GM23338 (cell line): Measurements from ENCODE around the gene PGS1. TPM values are rescaled to one million over a fixed set of nuclear protein-coding genes. Genes with fewer than 3 reads are reported as not detected.

Experiments
- ATAC-seq: fragments of 200-7000 bp; cut with Tn5 transposase; 3 replicates; pipeline ENCODE4 v1.9.1; 2020
- DNase-seq: peaks from one replicate; pipeline ENCODE4 v3.0.0-alpha.2; 2015; ENCODE audit warnings: low spot score
- H2AFZ ChIP-seq: fragments of 200-600 bp; sonication (generic); 2 replicates; pipeline ENCODE4 v1.8.0; 2016; ENCODE audit warnings: antibody characterized with exemption, mild to moderate bottlenecking, moderate library complexity
- H3F3A ChIP-seq: fragments of 200-600 bp; sonication (generic); replicated peaks from 2 replicates; pipeline ENCODE4 v1.8.0; 2017; ENCODE audit warnings: antibody characterized with exemption, mixed run types, low read depth
- H3K27ac ChIP-seq: fragments of 200-600 bp; sonication (generic); 2 replicates; pipeline ENCODE4 v1.6.1; 2016; ENCODE audit warnings: low read depth
- H3K27me3 ChIP-seq: fragments of 200-600 bp; sonication (generic); 2 replicates; pipeline ENCODE4 v1.8.0; 2016; ENCODE audit warnings: mild to moderate bottlenecking, mixed run types, moderate library complexity; ENCODE audit not compliant: insufficient read depth
- H3K36me3 ChIP-seq: fragments of 200-600 bp; sonication (generic); 2 replicates; pipeline ENCODE4 v1.8.0; 2016; ENCODE audit warnings: mild to moderate bottlenecking; ENCODE audit not compliant: insufficient read depth
- H3K4me1 ChIP-seq: fragments of 200-600 bp; sonication (generic); 2 replicates; pipeline ENCODE4 v1.8.0; 2016; ENCODE audit warnings: mild to moderate bottlenecking, moderate library complexity; ENCODE audit not compliant: insufficient read depth
- H3K4me2 ChIP-seq: fragments of 200-600 bp; sonication (generic); 2 replicates; pipeline ENCODE4 v1.7.1; 2017; ENCODE audit warnings: mixed run types
- H3K4me3 ChIP-seq: fragments of 200-600 bp; sonication (generic); 2 replicates; pipeline ENCODE4 v1.6.1; 2016; ENCODE audit warnings: mixed run types
- H3K79me2 ChIP-seq: fragments of 200-600 bp; sonication (generic); replicated peaks from 2 replicates; pipeline ENCODE4 v1.8.0; 2017; ENCODE audit warnings: mild to moderate bottlenecking; ENCODE audit not compliant: insufficient read depth
- H3K9me2 ChIP-seq: fragments of 200-600 bp; sonication (generic); 2 replicates; pipeline ENCODE4 v1.8.0; 2017; ENCODE audit not compliant: insufficient read depth
- H4K20me1 ChIP-seq: fragments of 200-600 bp; sonication (generic); replicated peaks from 2 replicates; pipeline ENCODE4 v1.8.0; 2017; ENCODE audit warnings: mild to moderate bottlenecking; ENCODE audit not compliant: insufficient read depth
- H3K27ac Mint-ChIP-seq: 2 replicates; pipeline ENCODE4 v1.8.0; 2020; ENCODE audit warnings: inconsistent platforms, mild to moderate bottlenecking, moderate library complexity, mixed read lengths
- H3K27me3 Mint-ChIP-seq: 3 replicates; pipeline ENCODE4 v1.8.0; 2022; ENCODE audit warnings: low read depth, mild to moderate bottlenecking, moderate library complexity, mixed read lengths, inconsistent platforms; ENCODE audit not compliant: insufficient read depth, poor library complexity
- H3K36me3 Mint-ChIP-seq: 3 replicates; pipeline ENCODE4 v1.8.0; 2021; ENCODE audit warnings: low read depth, mild to moderate bottlenecking, inconsistent platforms, moderate library complexity, mixed read lengths
- H3K4me1 Mint-ChIP-seq: 3 replicates; pipeline ENCODE4 v1.8.0; 2020; ENCODE audit warnings: mild to moderate bottlenecking, inconsistent platforms, mixed read lengths
- H3K4me3 Mint-ChIP-seq: 3 replicates; pipeline ENCODE4 v1.8.0; 2021; ENCODE audit warnings: moderate library complexity, mild to moderate bottlenecking, inconsistent platforms, mixed read lengths
- H3K9me3 Mint-ChIP-seq: 3 replicates; pipeline ENCODE4 v1.8.0; 2020; ENCODE audit warnings: moderate library complexity, mild to moderate bottlenecking, inconsistent platforms, mixed read lengths
- POLR2AphosphoS5 ChIP-seq: IDR thresholded peaks from 2 replicates; pipeline ENCODE4 v1.6.1; 2016; ENCODE audit warnings: antibody characterized with exemption, low read depth
- REST ChIP-seq: IDR thresholded peaks from one replicate; pipeline ENCODE4 v1.6.1; 2018; ENCODE audit warnings: antibody characterized with exemption; ENCODE audit not compliant: unreplicated experiment
- STAT1 ChIP-seq: IDR thresholded peaks from one replicate; pipeline ENCODE4 v1.6.1; 2016; ENCODE audit warnings: antibody characterized with exemption; ENCODE audit not compliant: unreplicated experiment
- polyA plus RNA-seq: library from polyadenylated mRNA; unstranded; fragments of >200 nt; fragmentation: Nextera tagmentation; extraction: Ambion mirVana; gene quantifications from 2 replicates; pipeline ENCODE4 v1.2.1, GENCODE V29; 2016
- total RNA-seq: library from RNA; depleted of rRNA; stranded (reverse); fragments of >200 nt; shearing (Covaris generic); gene quantifications from 2 replicates; pipeline ENCODE4 v1.2.3, GENCODE V29; 2014
- TF ChIP-seq, protein P1 (sequence below), 2 experiments: fragments of 200-600 bp in 1 of 2; sonication (generic) in 1 of 2; conservative IDR thresholded peaks; 2 replicates each; pipeline versions ENCODE4 v1.5.1 to v1.6.1; 2016 to 2017; ENCODE audit warnings: antibody characterized with exemption in 2 of 2, low read depth in 2 of 2, mild to moderate bottlenecking in 2 of 2, moderate library complexity in 1 of 2
- TF ChIP-seq, protein P2 (sequence below): fragments of 250-450 bp; sonication (Bioruptor Pico); IDR thresholded peaks from 2 replicates; pipeline ENCODE4 v1.5.0; 2020; ENCODE audit warnings: mild to moderate bottlenecking, moderate library complexity

Gene PGS1
- total and polyA plus RNA-seq, 2 experiments from 2014 or later: 43.9 to 67.1 TPM

DNA sequence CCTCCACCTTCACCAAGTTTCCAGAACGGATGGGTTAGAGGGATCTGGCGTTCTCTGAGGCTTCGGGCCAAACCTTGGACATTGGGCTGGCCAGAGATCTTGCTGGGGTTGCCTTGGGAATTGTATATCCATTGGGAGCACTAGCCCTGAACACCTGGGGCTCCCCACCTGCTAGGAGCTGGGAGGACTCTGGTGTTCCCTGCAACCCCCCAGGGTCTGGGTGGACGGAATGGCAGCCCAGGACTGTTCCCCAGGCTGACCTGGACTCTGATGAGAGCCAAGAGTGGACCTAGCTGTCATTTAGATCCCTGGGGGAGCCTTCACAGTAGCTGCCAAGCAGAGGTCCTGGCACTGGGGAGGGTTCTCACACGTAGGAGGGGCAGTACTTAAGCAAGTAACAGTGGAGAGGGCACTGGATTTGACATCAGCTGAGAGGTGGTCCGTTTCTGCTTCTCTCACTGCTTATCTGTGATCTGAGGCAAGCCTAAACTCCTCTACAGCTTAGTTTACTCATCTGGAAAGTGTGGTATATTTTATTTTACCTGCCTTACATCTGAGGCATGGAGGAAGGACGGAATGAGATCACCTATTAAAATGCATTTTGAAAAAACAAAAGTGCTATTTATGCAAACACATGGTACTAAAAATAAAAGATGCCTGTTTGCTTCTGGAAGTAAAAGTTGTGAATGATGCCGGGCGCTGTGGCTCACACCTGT is 30.2 kb upstream of the PGS1 start (continued):
- TF ChIP-seq REST (no peak), POLR2AphosphoS5 (no peak)

- TF ChIP-seq STAT1: no peak
- TF ChIP-seq, protein P1, sequence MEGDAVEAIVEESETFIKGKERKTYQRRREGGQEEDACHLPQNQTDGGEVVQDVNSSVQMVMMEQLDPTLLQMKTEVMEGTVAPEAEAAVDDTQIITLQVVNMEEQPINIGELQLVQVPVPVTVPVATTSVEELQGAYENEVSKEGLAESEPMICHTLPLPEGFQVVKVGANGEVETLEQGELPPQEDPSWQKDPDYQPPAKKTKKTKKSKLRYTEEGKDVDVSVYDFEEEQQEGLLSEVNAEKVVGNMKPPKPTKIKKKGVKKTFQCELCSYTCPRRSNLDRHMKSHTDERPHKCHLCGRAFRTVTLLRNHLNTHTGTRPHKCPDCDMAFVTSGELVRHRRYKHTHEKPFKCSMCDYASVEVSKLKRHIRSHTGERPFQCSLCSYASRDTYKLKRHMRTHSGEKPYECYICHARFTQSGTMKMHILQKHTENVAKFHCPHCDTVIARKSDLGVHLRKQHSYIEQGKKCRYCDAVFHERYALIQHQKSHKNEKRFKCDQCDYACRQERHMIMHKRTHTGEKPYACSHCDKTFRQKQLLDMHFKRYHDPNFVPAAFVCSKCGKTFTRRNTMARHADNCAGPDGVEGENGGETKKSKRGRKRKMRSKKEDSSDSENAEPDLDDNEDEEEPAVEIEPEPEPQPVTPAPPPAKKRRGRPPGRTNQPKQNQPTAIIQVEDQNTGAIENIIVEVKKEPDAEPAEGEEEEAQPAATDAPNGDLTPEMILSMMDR (conservative IDR thresholded peaks at IDR 0.05; ENCODE audit: low read depth in 2 of 2): peak; percentile 2 to 25; a peak in 1 of 4 replicates
- H3K4me2 ChIP-seq: no peak overlapping the region
- peaks cover 35% of the 10 kb centered on the region for H3F3A ChIP-seq
- Mint-ChIP-seq H3K4me1 (peaks cover 32% of the 10 kb centered on the region), H3K36me3 (peaks cover 7% of the 10 kb centered on the region; the same call in 1 of the 3 replicates), H3K27me3 (peaks cover 21% of the 10 kb centered on the region), H3K4me3 (no peak overlapping the region), H3K27ac (no peak overlapping the region), H3K9me3 (0 out of 3 replicates have a peak, but pooled peaks cover 4% of the 10 kb centered on the region)
- H3K4me3 ChIP-seq: no peak overlapping the region
- no peak for ATAC-seq
- H2AFZ ChIP-seq: no peak overlapping the region
- H4K20me1 ChIP-seq: no peaks in the 10 kb centered on the region
- no peaks in the 10 kb centered on the region; the same call in 1 of the 2 replicates for H3K9me2 ChIP-seq
- peaks cover 4% of the 10 kb centered on the region for H3K27me3 ChIP-seq
- peaks cover 28% of the 10 kb centered on the region for H3K4me1 ChIP-seq
- no peaks in the 10 kb centered on the region for H3K79me2 ChIP-seq
- no peak overlapping the region for H3K27ac ChIP-seq
- no peak for DNase-seq
- no peaks in the 10 kb centered on the region for H3K36me3 ChIP-seq
Measured at GRCh38 chr17:78349891-78350642, 28.4 kb upstream of the PGS1 start.

- H3K27ac Mint-ChIP-seq: peak overlapping the region; percentile 89
- peak overlapping the region; percentile 65 for H3K4me3 Mint-ChIP-seq
- ATAC-seq (peak; percentile 33), DNase-seq (peak; percentile 90)
- peaks cover 24% of the 10 kb centered on the region for H3K27me3 Mint-ChIP-seq
- Histone ChIP-seq H3K4me2 (peak overlapping the region; percentile 84), H3K4me3 (peak overlapping the region; percentile 60), H2AFZ (peak overlapping the region; percentile 70; the same call in 1 of the 2 replicates), H4K20me1 (no peaks in the 10 kb centered on the region), H3K4me1 (peaks cover 40% of the 10 kb centered on the region), H3F3A (peaks cover 43% of the 10 kb centered on the region), H3K9me2 (no peaks in the 10 kb centered on the region; the same call in 1 of the 2 replicates), H3K27me3 (peaks cover 12% of the 10 kb centered on the region), H3K27ac (peak overlapping the region; percentile 77), H3K79me2 (0 out of 2 replicates have a peak, but pooled peaks cover 5% of the 10 kb centered on the region), H3K36me3 (no peaks in the 10 kb centered on the region)
- H3K36me3 Mint-ChIP-seq: peaks cover 16% of the 10 kb centered on the region
- H3K4me1 Mint-ChIP-seq: peaks cover 46% of the 10 kb centered on the region
- H3K9me3 Mint-ChIP-seq: 0 out of 3 replicates have a peak, but pooled peaks cover 4% of the 10 kb centered on the region
- TF ChIP-seq, protein P2, sequence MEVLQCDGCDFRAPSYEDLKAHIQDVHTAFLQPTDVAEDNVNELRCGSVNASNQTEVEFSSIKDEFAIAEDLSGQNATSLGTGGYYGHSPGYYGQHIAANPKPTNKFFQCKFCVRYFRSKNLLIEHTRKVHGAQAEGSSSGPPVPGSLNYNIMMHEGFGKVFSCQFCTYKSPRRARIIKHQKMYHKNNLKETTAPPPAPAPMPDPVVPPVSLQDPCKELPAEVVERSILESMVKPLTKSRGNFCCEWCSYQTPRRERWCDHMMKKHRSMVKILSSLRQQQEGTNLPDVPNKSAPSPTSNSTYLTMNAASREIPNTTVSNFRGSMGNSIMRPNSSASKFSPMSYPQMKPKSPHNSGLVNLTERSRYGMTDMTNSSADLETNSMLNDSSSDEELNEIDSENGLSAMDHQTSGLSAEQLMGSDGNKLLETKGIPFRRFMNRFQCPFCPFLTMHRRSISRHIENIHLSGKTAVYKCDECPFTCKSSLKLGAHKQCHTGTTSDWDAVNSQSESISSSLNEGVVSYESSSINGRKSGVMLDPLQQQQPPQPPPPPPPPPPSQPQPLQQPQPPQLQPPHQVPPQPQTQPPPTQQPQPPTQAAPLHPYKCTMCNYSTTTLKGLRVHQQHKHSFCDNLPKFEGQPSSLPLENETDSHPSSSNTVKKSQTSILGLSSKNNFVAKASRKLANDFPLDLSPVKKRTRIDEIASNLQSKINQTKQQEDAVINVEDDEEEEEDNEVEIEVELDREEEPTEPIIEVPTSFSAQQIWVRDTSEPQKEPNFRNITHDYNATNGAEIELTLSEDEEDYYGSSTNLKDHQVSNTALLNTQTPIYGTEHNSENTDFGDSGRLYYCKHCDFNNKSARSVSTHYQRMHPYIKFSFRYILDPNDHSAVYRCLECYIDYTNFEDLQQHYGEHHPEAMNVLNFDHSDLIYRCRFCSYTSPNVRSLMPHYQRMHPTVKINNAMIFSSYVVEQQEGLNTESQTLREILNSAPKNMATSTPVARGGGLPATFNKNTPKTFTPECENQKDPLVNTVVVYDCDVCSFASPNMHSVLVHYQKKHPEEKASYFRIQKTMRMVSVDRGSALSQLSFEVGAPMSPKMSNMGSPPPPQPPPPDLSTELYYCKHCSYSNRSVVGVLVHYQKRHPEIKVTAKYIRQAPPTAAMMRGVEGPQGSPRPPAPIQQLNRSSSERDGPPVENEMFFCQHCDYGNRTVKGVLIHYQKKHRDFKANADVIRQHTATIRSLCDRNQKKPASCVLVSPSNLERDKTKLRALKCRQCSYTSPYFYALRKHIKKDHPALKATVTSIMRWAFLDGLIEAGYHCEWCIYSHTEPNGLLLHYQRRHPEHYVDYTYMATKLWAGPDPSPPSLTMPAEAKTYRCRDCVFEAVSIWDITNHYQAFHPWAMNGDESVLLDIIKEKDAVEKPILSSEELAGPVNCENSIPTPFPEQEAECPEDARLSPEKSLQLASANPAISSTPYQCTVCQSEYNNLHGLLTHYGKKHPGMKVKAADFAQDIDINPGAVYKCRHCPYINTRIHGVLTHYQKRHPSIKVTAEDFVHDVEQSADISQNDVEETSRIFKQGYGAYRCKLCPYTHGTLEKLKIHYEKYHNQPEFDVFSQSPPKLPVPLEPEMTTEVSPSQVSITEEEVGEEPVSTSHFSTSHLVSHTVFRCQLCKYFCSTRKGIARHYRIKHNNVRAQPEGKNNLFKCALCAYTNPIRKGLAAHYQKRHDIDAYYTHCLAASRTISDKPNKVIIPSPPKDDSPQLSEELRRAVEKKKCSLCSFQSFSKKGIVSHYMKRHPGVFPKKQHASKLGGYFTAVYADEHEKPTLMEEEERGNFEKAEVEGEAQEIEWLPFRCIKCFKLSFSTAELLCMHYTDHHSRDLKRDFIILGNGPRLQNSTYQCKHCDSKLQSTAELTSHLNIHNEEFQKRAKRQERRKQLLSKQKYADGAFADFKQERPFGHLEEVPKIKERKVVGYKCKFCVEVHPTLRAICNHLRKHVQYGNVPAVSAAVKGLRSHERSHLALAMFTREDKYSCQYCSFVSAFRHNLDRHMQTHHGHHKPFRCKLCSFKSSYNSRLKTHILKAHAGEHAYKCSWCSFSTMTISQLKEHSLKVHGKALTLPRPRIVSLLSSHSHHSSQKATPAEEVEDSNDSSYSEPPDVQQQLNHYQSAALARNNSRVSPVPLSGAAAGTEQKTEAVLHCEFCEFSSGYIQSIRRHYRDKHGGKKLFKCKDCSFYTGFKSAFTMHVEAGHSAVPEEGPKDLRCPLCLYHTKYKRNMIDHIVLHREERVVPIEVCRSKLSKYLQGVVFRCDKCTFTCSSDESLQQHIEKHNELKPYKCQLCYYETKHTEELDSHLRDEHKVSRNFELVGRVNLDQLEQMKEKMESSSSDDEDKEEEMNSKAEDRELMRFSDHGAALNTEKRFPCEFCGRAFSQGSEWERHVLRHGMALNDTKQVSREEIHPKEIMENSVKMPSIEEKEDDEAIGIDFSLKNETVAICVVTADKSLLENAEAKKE (CRISPR knock-in tag): no peak; the same call in 1 of the 2 replicates
Measured at GRCh38 chr17:78351449-78352006, 26.9 kb upstream of the PGS1 start.
